DMS53 treated with DMSO at 0.1 percent for 48 hours (cell line): ENCODE results near the gene TAS1R1.

Experiments used
- DNase-seq: peaks from one replicate; lab custom pipeline; 2025; ENCODE audit not compliant: unreplicated experiment; lab: John Stamatoyannopoulos, UW

The TAS1R1 gene

GRCh38 chr1:6602669-6603237 is 47.6 kb downstream of the TAS1R1 start, which contains the start of gene KLHL21:
TSS of gene KLHL21 (minus strand) at chr1:6602869. CDS start at chr1:6602817, 52 bp downstream.
- DNase-seq: peak; percentile 70

GRCh38 chr1:6603238-6603914 is 48.3 kb downstream of the TAS1R1 start:
- DNase-seq: peak; percentile 66

- DNase-seq: no peak
Observed at GRCh38 chr1:6603915-6604558, 48.9 kb downstream of the TAS1R1 start.

GRCh38 chr1:6612641-6613360 is 57.7 kb downstream of the TAS1R1 start:
- peak; percentile 50 for DNase-seq

GRCh38 chr1:6613361-6614018 is 58.4 kb downstream of the TAS1R1 start, which contains the start of gene PHF13:
TSS of gene PHF13 (plus strand) at chr1:6613731. CDS start at chr1:6614067, 336 bp downstream.
- peak; percentile 95 for DNase-seq

- DNase-seq: no peak
Observed at GRCh38 chr1:6614019-6614928, 59.2 kb downstream of the TAS1R1 start.

GRCh38 chr1:6614929-6615785 is 60.0 kb downstream of the TAS1R1 start:
- no peak for DNase-seq

- DNase-seq: no peak
Observed at GRCh38 chr1:6619045-6619444, 63.9 kb downstream of the TAS1R1 start.

- DNase-seq: no peak
Observed at GRCh38 chr1:6621429-6622391, 66.6 kb downstream of the TAS1R1 start.

GRCh38 chr1:6622396-6623152 is 67.5 kb downstream of the TAS1R1 start:
- no peak for DNase-seq

GRCh38 chr1:6623269-6623965 is 68.3 kb downstream of the TAS1R1 start:
- DNase-seq: no peak

- DNase-seq: peak; percentile 69
Observed at GRCh38 chr1:6624710-6625583, 69.8 kb downstream of the TAS1R1 start, which contains the start of gene THAP3. TSS of gene THAP3 (plus strand) at chr1:6624868. CDS start at chr1:6625219, 351 bp downstream.

- no peak for DNase-seq
Observed at GRCh38 chr1:6625584-6626149, 70.6 kb downstream of the TAS1R1 start.

GRCh38 chr1:6627031-6627430 is 71.9 kb downstream of the TAS1R1 start:
- no peak for DNase-seq
